Neural cell (in vitro differentiated cells): Measurements from ENCODE around the gene SYT1. TPM values are rescaled to one million over a fixed set of nuclear protein-coding genes. Genes with fewer than 3 reads are reported as not detected.
"Not testable (repeated sequence)": the region's sequence is repeated elsewhere in the genome, so short reads cannot be mapped to it uniquely, and the experiment has no call there.

Source experiments
- H2AFZ ChIP-seq: fragments of 200-600, 300-800 bp; sonication (generic), shearing (Covaris generic); 2 replicates; pipeline ENCODE4 v1.6.0; 2014; ENCODE audit warnings: low read depth, mild to moderate bottlenecking, antibody characterized with exemption, low read length, moderate library complexity
- H3F3A ChIP-seq: fragments of 200-600 bp; shearing (Covaris generic); 2 replicates; pipeline ENCODE4 v1.6.1; 2016; ENCODE audit warnings: mild to moderate bottlenecking, moderate library complexity, mixed read lengths, antibody characterized with exemption, low read length; ENCODE audit not compliant: insufficient read depth, poor library complexity, severe bottlenecking
- H3K27ac ChIP-seq: fragments of 200-600, 300-800 bp; sonication (generic), shearing (Covaris generic); 2 replicates; pipeline ENCODE4 v1.5.1; 2014; ENCODE audit warnings: mild to moderate bottlenecking, low read length, moderate library complexity
- H3K27me3 ChIP-seq: fragments of 300-800, 200-600 bp; sonication (generic), shearing (Covaris generic); 2 replicates; pipeline ENCODE4 v1.6.0; 2014; ENCODE audit warnings: mild to moderate bottlenecking, low read depth, low read length, moderate library complexity; ENCODE audit not compliant: insufficient read depth
- H3K36me3 ChIP-seq: fragments of 300-800, 200-600 bp; sonication (generic), shearing (Covaris generic); 2 replicates; pipeline ENCODE4 v1.5.1; 2014; ENCODE audit warnings: mild to moderate bottlenecking, antibody characterized with exemption, low read length, moderate library complexity; ENCODE audit not compliant: insufficient read depth
- H3K4me2 ChIP-seq: fragments of 300-800, 200-600 bp; sonication (generic), shearing (Covaris generic); 2 replicates; pipeline ENCODE4 v1.6.0; 2014; ENCODE audit warnings: mild to moderate bottlenecking, low read length
- H3K4me3 ChIP-seq: fragments of 300-800, 200-600 bp; sonication (generic), shearing (Covaris generic); 2 replicates; pipeline ENCODE4 v1.5.1; 2014; ENCODE audit warnings: mild to moderate bottlenecking, low read length, moderate library complexity
- H3K79me2 ChIP-seq: fragments of 200-600 bp; shearing (Covaris generic); replicated peaks from 2 replicates; pipeline ENCODE4 v1.6.0; 2014; ENCODE audit warnings: mild to moderate bottlenecking, low read length, moderate library complexity; ENCODE audit not compliant: insufficient read depth
- H3K9ac ChIP-seq: fragments of 300-800, 200-600 bp; sonication (generic), shearing (Covaris generic); 2 replicates; pipeline ENCODE4 v1.6.1; 2016; ENCODE audit warnings: mild to moderate bottlenecking, low read length, mixed read lengths
- H3K9me2 ChIP-seq: fragments of 200-600 bp; shearing (Covaris generic); 2 replicates; pipeline ENCODE4 v1.6.1; 2016; ENCODE audit warnings: mild to moderate bottlenecking, low read length, mixed read lengths; ENCODE audit not compliant: insufficient read depth
- H3K9me3 ChIP-seq: fragments of 200-600, 300-800 bp; sonication (generic), shearing (Covaris generic); 2 replicates; pipeline ENCODE4 v1.6.1; 2016; ENCODE audit warnings: mild to moderate bottlenecking, mixed run types, low read length, moderate library complexity, mixed read lengths
- H4K20me1 ChIP-seq: fragments of 200-600 bp; shearing (Covaris generic); 2 replicates; pipeline ENCODE4 v1.6.1; 2016; ENCODE audit warnings: mild to moderate bottlenecking, mixed run types; ENCODE audit not compliant: insufficient read depth
- EP300 ChIP-seq: fragments of 450-650 bp; conservative IDR thresholded peaks from 2 replicates; pipeline ENCODE4 v1.6.1; 2014; ENCODE audit warnings: antibody characterized with exemption, mild to moderate bottlenecking, moderate library complexity; ENCODE audit not compliant: poor library complexity, severe bottlenecking
- EZH2 ChIP-seq: fragments of 200-600, 300-800 bp; shearing (Covaris generic), sonication (generic); IDR thresholded peaks from 2 replicates; pipeline ENCODE4 v1.6.1; 2014; ENCODE audit warnings: antibody characterized with exemption, low read length, borderline replicate concordance, mild to moderate bottlenecking; ENCODE audit not compliant: insufficient read depth, poor library complexity, severe bottlenecking
- MXI1 ChIP-seq: fragments of 450-650 bp; conservative IDR thresholded peaks from 2 replicates; pipeline ENCODE4 v1.6.1; 2014; ENCODE audit warnings: antibody characterized with exemption, mild to moderate bottlenecking; ENCODE audit not compliant: poor library complexity, severe bottlenecking
- POLR2AphosphoS5 ChIP-seq: IDR thresholded peaks from 2 replicates; pipeline ENCODE4 v1.6.1; 2012
- RAD21 ChIP-seq: fragments of 450-650 bp; conservative IDR thresholded peaks from 2 replicates; pipeline ENCODE4 v1.6.1; 2014; ENCODE audit warnings: antibody characterized with exemption, mild to moderate bottlenecking, moderate library complexity
- REST ChIP-seq: IDR thresholded peaks from 2 replicates; pipeline ENCODE4 v1.6.1; 2012; ENCODE audit warnings: borderline replicate concordance
- SMC3 ChIP-seq: fragments of 450-650 bp; conservative IDR thresholded peaks from 2 replicates; pipeline ENCODE4 v1.6.1; 2014; ENCODE audit warnings: antibody characterized with exemption, mild to moderate bottlenecking, moderate library complexity; ENCODE audit not compliant: poor library complexity
- TAF1 ChIP-seq: IDR thresholded peaks from 2 replicates; pipeline ENCODE4 v1.6.1; 2012; ENCODE audit warnings: low read depth
- polyA plus RNA-seq: library from polyadenylated mRNA; depleted of rRNA; stranded (reverse); fragments of >200 nt; gene quantifications from 2 replicates; pipeline ENCODE4 v1.2.3, GENCODE V29; 2014
- TF ChIP-seq, protein P1 (sequence below): fragments of 450-650 bp; IDR thresholded peaks from 2 replicates; pipeline ENCODE4 v1.5.1; 2014; ENCODE audit warnings: antibody characterized with exemption, mild to moderate bottlenecking, moderate library complexity; ENCODE audit not compliant: poor library complexity, severe bottlenecking

Gene SYT1
- polyA plus RNA-seq, 1 donor from 2014 or later = 103 TPM

DNA sequence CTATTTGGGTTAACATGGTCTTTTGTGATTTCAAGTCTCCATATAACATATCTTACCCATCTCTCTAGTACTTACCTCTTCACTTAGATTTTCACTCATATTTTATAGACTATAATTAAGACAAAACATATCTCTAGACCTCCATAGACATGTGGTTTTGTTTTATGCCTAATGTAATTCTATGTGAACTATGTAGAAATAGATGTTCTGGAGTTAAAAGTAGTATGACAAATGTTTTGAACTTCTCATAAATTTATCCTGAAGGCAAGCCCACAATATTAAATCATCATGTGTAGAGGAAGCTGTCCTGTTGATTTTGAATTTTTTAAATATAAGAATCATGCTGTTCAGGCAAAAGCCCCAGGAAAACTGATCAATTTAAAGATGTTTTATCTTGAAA lies 169.2 kb downstream of the SYT1 start:
- no peak overlapping the region for H3K4me3 ChIP-seq
- no peaks in the 10 kb centered on the region for H3F3A ChIP-seq
- H4K20me1 ChIP-seq = no peaks in the 10 kb centered on the region
- no peaks in the 10 kb centered on the region for H3K79me2 ChIP-seq
- no peaks in the 10 kb centered on the region for H3K9me3 ChIP-seq
- no peak overlapping the region for H3K27ac ChIP-seq
- H3K27me3 ChIP-seq = no peaks in the 10 kb centered on the region
- TF ChIP-seq POLR2AphosphoS5 (no peak), SMC3 (no peak), TAF1 (no peak), RAD21 (no peak), EP300 (no peak), REST (no peak), EZH2 (no peak), MXI1 (no peak)
- TF ChIP-seq, protein P1, sequence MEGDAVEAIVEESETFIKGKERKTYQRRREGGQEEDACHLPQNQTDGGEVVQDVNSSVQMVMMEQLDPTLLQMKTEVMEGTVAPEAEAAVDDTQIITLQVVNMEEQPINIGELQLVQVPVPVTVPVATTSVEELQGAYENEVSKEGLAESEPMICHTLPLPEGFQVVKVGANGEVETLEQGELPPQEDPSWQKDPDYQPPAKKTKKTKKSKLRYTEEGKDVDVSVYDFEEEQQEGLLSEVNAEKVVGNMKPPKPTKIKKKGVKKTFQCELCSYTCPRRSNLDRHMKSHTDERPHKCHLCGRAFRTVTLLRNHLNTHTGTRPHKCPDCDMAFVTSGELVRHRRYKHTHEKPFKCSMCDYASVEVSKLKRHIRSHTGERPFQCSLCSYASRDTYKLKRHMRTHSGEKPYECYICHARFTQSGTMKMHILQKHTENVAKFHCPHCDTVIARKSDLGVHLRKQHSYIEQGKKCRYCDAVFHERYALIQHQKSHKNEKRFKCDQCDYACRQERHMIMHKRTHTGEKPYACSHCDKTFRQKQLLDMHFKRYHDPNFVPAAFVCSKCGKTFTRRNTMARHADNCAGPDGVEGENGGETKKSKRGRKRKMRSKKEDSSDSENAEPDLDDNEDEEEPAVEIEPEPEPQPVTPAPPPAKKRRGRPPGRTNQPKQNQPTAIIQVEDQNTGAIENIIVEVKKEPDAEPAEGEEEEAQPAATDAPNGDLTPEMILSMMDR = no peak
- no peak overlapping the region for H3K4me2 ChIP-seq
- H3K9ac ChIP-seq = no peak overlapping the region
- H3K36me3 ChIP-seq = no peaks in the 10 kb centered on the region
- no peaks in the 10 kb centered on the region for H3K9me2 ChIP-seq
- H2AFZ ChIP-seq = no peak overlapping the region

- not testable (repeated sequence) for H3K27ac ChIP-seq, H4K20me1 ChIP-seq, H3K79me2 ChIP-seq, H3K36me3 ChIP-seq, H2AFZ ChIP-seq, H3K9me3 ChIP-seq, H3K9me2 ChIP-seq, H3K27me3 ChIP-seq, H3K4me2 ChIP-seq, H3K4me3 ChIP-seq, H3K9ac ChIP-seq, H3F3A ChIP-seq
These were observed 180.2 kb downstream of the SYT1 start for GRCh38 chr12:79044748-79045147.

- H3K9ac ChIP-seq, H2AFZ ChIP-seq, H3K9me3 ChIP-seq, H3K9me2 ChIP-seq, H3K4me2 ChIP-seq, H3K79me2 ChIP-seq, H3K4me3 ChIP-seq, H3F3A ChIP-seq, H3K27me3 ChIP-seq, H4K20me1 ChIP-seq, H3K36me3 ChIP-seq, H3K27ac ChIP-seq: not testable (repeated sequence)
These were observed 180.7 kb downstream of the SYT1 start for GRCh38 chr12:79045149-79045703.
